Kidney capillary endothelial cell (primary cell): ENCODE measurements around the gene SSBP4.
A peak's percentile ranks its signal among the peaks of the same experiment; 100 is the strongest.
"Not testable (repeated sequence)": the region's sequence is repeated elsewhere in the genome, so short reads cannot be mapped to it uniquely, and the experiment has no call there.

ENCODE experiments used
- DNase-seq: peaks from one replicate; pipeline ENCODE4 v3.0.0-alpha.2; 2018; ENCODE audit warnings: low spot score

Gene SSBP4

DNA sequence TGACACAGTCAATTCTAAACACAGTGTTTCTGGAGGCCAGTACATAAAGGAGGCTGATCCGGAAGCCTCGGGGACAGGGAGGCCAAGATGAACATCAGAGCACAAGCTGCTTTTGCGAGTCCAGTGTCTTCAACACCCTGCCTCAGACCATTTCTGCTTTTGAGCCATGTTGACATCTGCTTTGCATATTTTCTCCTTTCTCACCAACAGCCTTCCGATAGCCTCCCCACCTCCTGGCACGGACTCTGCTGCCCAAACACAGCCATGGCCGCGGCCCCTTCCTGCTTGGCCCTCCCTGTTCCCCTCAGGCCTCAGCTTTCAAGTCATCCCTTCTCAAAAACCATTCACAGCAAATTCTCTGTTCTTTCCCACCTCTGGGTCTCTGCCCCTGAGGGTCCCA is 25.4 kb upstream of the SSBP4 start:
- no peak for DNase-seq

DNA sequence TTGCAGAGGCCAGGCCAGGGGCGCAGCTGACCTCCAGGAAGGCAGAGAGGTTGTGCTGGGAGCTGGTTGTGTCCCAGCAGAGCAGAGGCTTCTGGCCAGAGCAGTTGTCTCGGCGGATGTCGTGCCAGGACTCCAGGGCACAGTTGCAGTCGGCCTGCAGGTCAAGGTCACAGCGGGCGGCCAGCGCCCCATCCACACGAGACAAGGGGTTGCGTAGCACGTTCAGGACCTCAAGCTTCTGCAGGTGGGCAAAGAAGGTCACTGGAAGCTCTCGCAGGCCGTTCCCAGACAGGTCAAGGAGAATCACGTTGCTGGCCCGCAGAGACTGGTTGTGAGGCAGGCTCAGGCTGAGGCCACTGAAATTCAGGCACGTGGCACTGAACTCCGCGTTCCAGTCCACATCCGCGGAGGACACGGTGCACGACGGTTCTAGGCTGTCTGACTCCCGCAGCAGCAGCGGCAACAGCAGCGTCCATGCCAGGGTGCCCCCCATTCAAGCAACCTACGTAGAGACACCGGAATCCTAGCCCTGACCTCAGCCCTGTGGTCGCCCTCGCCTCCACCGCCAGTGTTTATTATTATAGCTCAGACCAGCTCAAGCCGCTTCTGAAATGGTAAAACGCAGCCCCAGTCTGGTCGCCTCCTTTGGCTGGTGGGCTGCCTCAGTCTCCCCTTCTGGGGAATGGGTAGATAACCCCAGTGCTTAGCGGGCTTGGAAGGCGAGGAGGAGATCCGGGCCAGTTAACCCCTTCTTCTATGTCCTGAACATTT is 22.5 kb upstream of the SSBP4 start:
- DNase-seq: no peak

DNA sequence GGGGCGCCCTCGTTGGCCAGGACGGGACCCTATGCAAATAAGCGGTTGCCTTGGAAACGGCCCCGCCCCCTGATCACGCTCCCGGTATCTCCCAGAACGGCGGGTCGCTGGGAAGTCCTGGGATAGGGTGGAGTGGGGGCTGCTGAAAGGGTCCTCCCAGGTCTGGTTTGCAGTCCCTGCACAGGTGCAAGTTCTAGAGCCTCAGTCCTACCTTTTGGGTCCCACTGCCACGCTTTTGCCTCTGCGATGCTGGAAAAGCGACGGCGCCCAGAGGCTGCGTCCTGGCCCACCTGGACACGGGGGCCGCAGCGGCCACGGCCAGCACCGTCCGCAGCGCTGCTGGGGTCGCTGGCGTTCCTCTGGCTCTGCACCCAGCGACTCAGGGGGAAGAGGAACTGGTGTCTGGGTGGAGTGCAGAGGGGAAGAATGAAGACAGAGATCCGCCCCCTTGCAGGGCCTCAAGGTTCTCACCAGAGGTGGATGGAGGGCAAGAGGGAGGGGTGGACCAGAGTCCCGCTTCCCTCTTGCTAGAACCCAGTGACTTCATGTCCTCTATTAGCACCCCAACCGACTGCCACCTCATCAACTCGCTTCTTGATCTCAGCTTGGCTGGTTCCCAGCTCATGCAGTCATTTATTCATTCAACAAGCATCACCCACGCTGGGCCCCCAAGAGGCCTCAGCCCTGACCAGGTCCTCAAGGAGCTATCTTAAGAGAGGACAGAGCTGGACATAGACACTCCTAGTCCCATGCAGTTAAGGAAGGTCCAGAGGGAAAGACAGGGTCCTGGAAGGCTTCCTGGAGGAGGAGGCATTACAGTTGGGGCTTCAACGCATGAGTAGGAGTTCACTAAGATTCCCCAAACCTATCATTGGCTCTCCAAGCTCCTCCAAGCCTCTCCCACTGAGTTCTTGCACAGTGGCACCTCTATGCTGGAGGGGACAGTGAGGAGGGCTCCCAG is 21.7 kb upstream of the SSBP4 start, which contains the start of gene LRRC25:
Gene LRRC25, minus strand, starts transcription at position 381 of the 961 bp plus-strand sequence. CDS start 659 bp downstream, outside the sequence.
- DNase-seq: no peak

DNA sequence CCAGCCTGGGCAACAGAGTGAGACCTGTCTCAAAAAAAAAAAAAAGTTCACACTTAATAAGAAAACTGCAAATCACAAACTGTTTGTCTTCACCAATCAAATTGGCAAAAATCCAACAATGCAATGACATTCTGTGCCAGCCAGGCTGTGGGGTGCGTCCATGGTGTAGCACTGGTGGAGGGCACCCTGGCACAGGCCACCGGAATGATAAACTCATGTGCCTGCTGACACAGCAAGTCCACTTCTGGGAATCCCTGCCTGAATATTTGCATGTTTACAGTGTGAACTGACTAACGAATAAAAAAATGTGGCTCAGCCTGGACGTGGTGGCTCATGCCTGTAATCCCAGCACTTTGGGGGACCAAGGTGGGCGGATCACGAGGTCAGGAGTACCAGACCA is 20.2 kb upstream of the SSBP4 start:
- DNase-seq: no peak

DNA sequence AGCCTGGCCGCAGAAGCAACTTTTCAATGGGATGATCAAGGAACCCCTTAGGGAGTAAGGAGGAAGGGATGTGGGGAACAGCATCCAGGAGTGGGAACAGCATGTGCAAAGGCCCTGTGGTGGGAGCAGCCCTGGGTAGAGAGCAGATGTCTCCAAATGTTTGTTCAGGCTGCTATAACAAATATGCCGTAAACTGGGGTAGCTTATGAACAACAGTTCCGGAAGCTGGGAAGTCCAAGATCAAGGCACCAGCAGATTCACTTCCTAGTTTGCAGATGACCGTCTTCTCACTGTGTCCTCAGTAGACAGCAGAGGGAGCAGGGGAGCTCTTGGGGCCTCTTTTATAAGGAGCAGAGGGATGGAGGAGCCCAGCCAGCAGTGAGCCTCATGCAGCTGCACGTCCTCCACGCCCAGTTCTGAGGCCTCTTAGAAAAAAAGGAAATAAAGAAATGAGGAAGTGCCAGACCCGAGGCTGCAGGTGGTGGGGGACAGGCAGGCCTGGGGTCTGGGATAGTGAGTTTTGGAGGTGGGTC is 17.6 kb upstream of the SSBP4 start:
- DNase-seq: no peak

DNA sequence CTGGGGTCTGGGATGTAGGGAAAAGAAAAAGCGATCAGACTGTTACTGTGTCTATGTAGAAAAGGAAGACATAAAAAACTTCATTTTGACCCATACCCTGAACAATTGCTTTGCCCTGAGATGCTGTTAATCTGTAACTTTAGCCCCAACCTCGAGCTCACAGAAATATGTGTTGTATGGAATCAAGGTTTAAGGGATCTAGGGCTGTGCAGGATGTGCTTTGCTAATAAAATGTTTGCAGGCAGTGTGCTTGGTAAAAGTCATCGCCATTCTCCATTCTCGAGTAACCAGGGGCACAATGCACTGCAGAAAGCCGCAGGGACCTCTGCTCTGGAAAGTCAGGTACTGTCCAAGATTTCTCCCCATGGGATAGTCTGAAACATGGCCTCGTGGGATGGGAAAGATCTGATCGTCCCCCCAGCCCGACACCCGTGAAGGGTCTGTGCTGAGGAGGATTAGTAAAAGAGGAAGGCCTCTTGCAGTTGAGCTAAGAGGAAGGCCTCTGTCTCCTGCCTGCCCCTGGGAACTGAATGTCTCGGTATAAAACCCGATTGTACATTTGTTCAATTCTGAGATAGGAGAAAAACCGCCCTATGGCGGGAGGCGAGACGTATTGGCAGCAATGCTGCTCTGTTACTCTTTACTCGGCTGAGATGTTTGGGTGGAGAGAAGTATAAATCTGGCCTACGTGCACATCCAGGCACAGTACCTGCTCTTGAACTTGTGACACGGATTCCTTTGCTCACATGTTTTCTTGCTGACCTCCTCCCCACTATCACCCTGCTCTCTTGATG is 16.5 kb upstream of the SSBP4 start:
- DNase-seq: not testable (repeated sequence)

DNA sequence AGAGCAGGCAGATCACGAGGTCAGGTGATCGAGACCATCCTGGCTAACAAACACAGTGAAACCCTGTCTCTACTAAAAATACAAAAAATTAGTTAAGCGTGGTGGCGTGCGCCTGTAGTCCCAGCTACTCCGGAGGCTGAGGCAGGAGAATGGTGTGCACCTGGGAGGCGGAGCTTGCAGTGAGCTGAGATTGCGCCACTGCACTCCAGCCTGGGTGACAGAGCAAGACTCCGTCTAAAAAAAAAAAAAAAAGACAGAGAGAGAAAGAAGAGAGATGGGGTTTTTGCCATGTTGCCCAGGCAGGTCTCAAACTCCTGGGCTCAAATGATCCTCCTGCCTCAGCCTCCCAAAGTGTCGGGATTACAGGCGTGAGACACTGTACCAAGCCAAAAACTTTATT is 13.4 kb upstream of the SSBP4 start:
- DNase-seq: not testable (repeated sequence)

DNA sequence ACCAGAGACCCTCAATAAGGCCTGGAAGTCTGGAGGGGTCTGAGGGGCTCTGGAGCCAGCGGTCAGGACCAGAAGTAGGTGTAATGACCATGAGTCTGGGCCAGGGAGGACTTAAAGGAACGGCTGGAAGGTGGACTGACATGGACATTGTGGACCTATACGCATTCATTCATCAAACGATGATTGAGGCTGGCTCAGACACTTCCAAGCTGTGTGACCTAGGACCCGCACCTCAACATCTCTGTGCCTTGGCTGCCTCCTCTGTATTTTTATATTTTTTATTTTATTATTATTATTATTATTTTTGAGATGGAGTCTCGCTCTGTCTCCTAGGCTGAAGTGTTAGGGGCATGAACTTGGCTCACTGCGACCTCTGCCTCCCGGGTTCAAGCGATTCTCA is 12.4 kb upstream of the SSBP4 start:
- DNase-seq: no peak

DNA sequence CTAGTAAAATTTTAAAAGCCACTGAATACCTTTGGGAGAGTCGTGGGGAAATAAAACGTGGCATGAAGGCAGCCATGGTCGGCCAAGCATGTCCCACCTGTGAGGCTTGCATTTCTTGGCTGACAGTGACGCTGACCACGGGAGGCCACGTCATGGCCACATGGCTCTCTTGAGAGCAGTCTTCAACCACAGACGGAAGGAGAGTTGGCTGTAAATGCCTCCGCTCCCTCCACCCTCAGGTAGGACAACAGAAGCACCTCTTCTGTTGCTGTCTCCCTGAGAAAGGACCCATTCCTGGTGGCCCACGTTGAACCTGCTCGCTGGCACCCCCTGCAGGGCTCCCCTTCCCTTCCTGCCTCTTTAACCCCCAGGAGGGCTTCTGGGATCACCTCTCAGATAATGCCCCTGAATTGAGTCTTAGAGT is 11.1 kb upstream of the SSBP4 start:
- no peak for DNase-seq

DNA sequence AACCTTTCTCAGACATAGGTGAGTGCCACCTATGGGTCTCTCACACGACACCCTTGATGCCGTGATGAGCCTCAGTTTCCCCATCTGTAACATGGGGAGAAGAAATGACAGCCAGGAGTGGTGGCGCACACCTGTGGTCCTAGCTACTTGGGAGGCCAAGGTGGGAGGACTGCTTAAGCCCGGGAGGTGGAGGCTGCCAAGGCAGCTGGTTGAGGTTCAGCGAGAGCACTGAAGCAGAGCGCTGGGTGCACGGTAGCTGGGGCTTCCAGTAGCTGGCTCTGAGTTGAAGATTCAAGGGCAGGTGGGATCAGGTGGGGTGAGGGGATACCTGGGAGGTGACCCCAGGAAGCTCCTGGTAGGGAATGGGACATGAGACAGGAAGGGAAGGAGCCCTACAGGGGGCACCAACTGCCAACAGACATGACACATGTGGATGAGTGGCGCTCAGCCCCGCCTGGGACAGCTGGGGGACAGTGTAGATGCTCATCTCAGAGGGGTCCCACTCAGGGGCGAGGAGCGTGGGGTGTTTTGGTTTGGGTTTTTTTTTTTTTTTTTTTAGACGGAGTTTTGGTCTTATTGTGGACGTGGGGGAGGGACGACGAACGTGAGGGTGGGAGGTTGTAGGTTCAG is 6.5 kb upstream of the SSBP4 start:
- no peak for DNase-seq

DNA sequence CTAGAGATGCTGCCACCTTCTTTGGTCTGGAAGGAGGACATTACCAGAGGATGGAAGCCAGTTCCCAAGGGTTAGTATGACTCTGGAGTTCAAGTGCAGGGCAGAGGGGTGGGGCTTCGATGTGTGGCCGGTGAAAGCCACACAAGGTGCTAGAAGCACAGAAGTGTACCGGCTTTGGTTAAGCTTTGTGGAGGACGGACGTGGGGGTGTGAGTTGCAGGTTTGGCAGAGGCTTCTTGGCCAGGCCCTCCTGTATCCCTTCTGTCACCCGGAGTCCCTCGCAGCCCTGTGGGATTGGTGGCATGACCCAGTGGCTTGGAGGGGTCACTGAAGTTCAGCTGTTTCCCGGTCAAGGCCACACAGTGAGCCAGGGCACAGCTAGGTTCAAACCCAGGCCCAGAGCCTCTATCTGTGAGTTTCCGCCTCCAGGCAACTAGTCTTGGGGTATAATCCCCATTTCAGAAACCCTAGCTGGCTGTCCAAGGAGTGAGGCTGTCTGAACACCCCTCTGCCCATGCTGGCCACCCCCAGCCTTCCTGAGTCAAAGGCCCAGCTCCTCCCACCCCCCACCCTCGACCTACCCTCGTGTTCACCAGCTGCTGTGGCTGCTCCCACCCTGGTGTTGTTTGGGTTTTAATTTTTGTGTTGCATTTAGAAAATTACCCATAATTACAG is 4.6 kb upstream of the SSBP4 start:
- DNase-seq: no peak

DNA sequence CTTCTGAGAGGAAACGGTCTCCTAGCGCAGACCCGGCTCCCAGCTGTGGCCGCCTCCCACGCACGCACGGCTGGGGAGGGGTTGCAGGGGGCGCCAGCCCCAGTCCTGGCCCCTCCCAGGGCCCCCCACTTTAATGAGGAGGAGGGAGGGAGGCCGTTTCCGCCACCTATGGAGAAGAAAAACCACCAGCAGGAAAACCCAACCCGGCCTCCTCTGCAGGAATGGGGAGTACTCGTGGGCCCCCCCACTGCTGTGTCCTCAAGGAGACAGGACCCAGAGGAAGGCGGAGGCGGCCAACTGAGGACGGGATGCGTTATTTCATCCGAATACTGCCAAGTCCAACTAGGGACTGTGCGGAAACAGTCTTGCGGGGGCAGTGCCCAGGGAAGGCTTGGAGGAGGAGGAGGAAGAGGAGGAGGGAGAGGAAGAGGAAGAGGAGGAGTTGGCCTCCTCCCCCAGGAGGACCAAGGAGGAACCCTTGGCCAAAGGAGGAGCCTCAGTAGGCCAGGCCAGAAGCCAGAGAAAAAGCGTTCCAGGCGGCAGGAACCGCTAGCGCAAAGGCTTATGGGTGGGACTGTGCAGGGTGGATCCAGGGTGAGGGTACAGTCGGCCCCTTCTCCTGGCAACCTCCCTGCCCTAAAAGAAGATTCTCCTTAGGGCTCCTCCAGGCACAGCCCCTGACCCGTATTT is 3.9 kb upstream of the SSBP4 start:
- DNase-seq: no peak

DNA sequence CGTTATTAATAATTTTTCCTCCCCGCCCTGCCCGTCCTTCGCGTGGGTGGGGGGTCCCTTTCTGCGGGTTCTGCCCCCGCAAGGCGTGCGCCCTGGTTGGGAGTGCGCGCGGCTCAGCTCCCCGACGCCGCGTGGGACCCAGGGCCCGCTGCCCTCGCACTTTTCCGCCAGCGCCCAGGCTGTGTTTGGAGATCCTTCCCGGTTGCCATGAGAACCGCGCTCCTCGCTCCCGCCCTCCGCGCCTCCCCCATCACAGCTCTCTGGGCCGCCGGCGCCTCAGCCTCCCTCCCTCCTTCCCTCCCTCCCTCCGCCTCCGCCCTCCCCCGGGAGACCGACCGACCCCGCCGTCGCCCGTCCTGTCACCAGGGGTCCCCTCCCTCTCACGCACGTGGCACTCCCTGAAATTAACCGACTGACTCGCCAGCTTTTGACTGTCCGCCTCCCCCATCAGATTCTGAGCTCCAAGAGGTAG is 2.4 kb upstream of the SSBP4 start:
- DNase-seq: peak; percentile 80

DNA sequence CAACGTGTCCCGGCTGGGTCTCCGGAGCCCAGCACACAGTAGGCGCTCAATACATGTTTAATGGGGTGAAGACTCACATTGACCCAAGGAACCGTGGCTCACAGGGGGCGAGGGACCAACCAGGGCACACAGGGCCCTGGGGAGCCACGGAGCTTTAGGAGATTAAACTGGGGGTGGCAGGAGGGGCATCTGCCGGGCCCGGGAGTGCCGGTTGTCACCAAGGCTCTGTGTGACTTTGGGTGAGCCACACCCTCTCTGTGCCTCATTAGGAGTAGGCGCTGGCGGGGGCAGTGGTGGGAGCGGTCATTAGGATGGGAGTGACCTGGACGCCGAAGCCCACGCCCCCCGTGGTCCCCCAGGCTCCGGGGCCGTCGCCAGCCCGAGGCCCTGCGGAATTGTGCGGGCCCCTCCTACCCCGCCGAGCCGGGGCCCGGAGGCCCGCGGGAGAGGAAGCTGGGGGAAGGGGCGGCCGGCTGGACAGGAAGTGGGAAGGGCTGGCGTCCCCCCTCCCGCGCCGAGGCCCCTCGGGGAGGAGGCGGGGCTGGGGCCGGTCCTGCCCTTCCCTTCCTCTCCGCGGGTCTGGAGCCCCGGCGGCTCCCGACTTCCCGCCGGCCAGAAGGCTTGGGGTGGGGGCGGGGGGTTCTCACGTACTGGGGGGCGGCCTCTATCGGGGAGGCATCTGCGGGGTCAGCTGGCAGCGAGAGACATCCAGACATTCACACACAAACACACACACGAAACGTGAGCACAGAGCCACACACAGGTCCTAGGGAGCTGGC is 1.8 kb upstream of the SSBP4 start:
- DNase-seq: peak; percentile 82

DNA sequence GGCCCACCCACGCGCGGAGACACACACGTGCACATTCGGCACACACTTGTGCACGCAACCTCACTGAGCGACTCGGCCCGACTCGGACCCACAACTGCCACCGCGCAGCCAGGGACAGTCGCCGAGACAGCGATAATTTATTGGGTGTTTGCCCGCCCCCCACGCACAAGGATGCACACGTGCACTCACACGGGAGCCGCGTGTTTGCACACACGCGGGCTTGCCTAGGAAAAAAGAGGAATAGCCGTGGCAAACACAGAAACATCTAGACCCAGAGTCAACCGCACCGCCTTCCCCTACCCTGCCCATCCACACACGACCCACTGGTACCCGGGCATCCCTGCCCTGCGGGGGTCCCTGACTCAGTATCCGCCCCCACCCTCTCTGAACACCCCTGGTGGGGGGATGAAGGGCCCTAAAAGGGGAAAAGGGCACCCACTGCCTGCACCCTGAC is 1.1 kb upstream of the SSBP4 start:
- no peak for DNase-seq

DNA sequence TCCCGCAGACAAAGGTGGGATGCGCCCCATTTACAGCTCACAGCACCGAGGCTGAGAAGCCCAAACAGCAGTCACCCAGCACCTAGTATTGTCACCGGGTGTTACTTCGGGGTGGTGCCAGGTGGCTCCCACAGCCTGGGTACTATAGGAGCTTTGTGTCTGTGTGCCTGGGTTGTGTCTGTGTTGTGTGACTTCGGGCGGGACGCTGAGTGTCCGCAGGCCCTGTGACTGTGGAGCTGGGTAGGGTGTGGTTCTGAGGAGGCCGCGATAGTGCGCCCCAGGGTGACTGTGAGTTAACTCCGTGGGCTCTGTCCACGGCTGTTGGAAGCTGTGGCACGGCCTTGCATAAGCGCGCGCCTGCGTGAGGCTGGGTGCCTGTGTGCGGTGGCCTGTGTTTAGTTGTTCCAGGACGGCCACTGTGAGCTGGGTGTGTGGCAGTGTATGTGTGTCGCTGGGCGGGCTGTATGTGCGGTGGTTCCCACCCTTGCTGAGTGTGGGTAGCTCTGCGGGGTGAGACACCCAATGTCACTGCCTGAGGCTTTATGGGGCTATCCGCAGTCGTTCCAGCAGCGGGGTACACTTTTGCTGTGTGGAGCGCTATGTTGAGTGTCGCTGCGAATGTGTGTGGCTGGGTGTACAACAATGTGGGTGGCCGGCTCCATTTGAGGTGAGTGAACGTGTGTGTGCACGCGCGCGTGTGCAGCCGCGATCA is 559 bp upstream of the SSBP4 start:
- DNase-seq: no peak

DNA sequence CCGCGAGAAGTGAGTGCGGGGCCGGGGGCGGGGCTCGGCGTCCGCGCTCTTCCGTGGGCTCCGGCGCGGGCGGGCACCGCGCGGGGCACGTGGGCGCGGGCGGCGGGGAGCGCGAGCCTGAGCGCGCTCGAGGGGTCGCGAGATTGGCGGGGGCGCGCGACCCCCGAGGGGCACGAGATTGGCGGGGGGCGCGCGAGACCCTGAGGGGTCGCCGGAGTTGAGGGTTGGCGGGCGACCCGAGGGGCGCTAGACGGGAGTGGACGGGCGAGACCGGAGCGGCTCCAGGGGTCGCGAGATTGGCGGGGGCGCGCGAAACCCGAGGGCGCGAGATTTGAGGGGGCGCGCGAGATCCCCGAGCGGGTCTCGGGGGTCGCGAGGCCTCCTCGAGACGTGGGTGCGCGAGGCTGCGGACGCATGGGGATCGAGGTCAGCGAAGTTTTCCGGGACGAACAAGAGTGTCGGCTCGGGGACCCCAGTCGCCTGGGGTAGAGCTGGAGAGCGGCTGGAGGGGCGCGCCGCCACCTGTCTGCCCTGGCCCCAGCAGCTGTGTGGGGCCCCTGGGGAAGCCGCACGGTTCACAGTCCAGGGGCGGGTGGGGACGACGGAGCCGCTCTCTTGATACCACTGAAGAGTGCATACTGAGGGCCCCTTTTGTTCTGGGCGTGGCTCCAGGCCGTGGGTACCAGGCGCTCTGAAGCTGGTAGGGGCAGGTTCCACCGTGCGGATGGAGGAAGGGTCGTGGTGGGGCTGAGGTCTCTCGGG is 682 bp downstream of the SSBP4 start:
- no peak for DNase-seq

DNA sequence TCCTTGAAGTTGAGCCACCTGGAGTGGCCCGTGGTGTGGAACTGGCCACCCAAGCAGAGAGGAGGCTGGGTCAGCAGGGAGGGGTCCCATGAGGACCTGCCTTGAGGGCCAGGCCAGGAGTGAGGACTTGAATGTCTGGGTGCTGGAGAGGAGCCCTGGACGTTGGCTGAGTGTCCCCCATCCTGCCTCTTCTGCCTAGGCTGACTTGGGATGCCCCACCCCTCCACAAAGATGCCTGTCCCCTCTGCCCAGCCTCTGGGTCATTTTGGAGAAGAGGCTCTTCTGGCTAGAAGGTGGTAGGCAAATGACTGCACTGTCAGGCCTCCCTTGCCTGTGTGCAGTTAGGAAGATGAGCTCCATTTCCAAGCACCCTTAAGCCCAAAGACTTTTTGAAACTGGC is 1.7 kb downstream of the SSBP4 start:
- DNase-seq: no peak
